Esophagus (tissue), 2 donors: ENCODE measurements around the gene FAM153A. TPM values are rescaled to one million over a fixed set of nuclear protein-coding genes. Genes with fewer than 3 reads are reported as not detected.
"Not testable (repeated sequence)": the region's sequence is repeated elsewhere in the genome, so short reads cannot be mapped to it uniquely, and the experiment has no call there.

ENCODE experiments used
- H3K27ac ChIP-seq, 2 donors: one replicate each; pipeline ENCODE4 v1.5.1; 2013; ENCODE audit warnings: low read depth in 2 of 2, mild to moderate bottlenecking in 2 of 2, inconsistent platforms in 1 of 2, low read length in 1 of 2, moderate library complexity in 1 of 2
- H3K27me3 ChIP-seq, 2 donors: one replicate each; pipeline ENCODE4 v1.6.1; 2013; ENCODE audit warnings: low read length in 2 of 2, control low read depth in 1 of 2, mild to moderate bottlenecking in 1 of 2; ENCODE audit not compliant: insufficient read depth in 2 of 2, control insufficient read depth in 1 of 2
- H3K36me3 ChIP-seq, 2 donors: one replicate each; pipeline ENCODE4 v1.6.1; 2013; ENCODE audit warnings: low read length in 1 of 2; ENCODE audit not compliant: control insufficient read depth in 2 of 2, insufficient read depth in 2 of 2
- H3K4me1 ChIP-seq, 2 donors: one replicate each; pipeline ENCODE4 v1.6.1; 2013; ENCODE audit warnings: low read length in 1 of 2; ENCODE audit not compliant: control insufficient read depth in 2 of 2, insufficient read depth in 2 of 2
- H3K4me3 ChIP-seq, 2 donors: one replicate each; pipeline ENCODE4 v1.5.1; 2013; ENCODE audit warnings: low read length in 2 of 2, mild to moderate bottlenecking in 2 of 2, low read depth in 1 of 2, moderate library complexity in 1 of 2
- H3K9me3 ChIP-seq, 2 donors: one replicate each; pipeline ENCODE4 v1.6.1; 2013; ENCODE audit warnings: mild to moderate bottlenecking in 2 of 2, low read depth in 1 of 2, low read length in 1 of 2, moderate library complexity in 1 of 2; ENCODE audit not compliant: control insufficient read depth in 2 of 2, insufficient read depth in 1 of 2
- WGBS, 2 donors: extraction: QIAGEN DNeasy Blood & Tissue Kit; methylation state at CpG; one replicate each; pipeline ENCODE4 v1.1.7; 2013; 5-methylcytosine and 5-hydroxymethylcytosine counted together
- polyA plus RNA-seq, 2 donors: library from polyadenylated mRNA; stranded (reverse); fragments of 200-250 nt; gene quantifications; one replicate each; pipeline ENCODE4 v1.2.3, GENCODE V29; 2013
- donor health status: healthy with polysubstance abuse.
- donor health status: Bipolar disorder and iron deficiency.

The FAM153A gene
- polyA plus RNA-seq, 2 donors, result 0.29 to 3.1 TPM

DNA sequence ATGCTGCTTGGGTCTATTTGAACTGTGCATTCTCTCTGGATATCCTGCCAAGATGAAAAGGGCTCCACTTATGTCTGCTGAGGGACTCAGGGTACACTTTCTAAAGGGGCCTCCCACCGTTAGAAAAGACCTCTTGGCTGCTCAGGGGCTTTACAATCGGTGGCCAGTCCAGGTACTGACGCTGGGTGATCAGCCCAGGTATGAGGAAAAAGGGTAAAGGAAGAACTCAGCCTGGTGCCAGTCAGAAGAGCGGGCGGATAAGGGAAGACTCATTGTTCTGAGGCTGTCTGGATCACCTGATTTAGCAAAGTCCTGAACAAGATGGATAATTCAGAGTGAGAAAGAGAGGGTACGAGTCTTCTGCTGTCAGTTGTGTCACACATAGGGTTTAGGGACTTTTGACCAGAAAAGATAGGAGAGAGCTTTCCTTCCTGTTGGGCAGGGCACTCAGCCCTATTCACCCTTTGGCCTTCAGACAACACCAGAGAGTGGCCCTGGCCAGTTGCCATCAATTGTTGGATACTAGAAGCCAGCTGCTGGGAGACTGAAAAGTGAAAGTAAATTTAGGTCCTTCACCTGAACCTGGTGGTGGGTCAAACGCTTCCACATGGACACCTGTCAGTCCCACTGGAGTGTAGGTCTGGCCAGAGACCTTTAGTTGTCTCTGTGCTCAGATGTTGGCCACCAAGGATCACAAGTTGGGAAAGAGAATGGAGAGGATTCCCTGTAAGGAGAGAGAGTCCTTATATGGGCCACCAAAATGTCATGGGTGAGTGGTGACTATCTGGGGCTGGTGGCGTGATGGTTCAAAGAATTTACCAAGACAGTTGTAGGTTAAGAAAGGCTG is 88.8 kb downstream of the FAM153A start:
- H3K4me1 ChIP-seq, H3K36me3 ChIP-seq, H3K27ac ChIP-seq, H3K9me3 ChIP-seq, H3K4me3 ChIP-seq, H3K27me3 ChIP-seq: not testable (repeated sequence)
- 74 to 80% methylated on average over 6 of the region's 8 CpGs for WGBS, 2 donors

DNA sequence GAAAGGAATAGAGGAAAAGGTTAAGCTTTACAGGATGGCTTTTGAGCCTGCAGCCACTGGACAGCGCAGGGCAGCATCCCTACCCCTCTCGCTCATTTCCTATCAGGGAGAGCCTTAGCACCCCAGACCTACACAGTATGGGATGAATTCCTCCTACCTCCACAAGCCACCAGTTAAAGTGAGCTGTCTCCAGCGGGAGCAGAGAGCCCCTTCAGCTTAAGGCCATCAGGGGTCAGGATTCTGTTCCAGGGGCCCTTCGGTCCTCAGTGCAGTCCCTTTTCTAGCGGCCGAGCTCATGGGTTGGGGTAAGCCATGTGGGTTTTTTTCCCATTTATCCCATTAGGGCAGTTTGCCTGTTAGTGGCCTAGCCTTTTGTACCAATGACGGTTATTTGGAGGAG is 89.7 kb downstream of the FAM153A start:
- H3K27ac ChIP-seq, H3K4me1 ChIP-seq, H3K27me3 ChIP-seq, H3K4me3 ChIP-seq, H3K9me3 ChIP-seq, H3K36me3 ChIP-seq: not testable (repeated sequence)
- 62 to 67% methylated on average over 3 of the region's 7 CpGs for WGBS, 2 donors

DNA sequence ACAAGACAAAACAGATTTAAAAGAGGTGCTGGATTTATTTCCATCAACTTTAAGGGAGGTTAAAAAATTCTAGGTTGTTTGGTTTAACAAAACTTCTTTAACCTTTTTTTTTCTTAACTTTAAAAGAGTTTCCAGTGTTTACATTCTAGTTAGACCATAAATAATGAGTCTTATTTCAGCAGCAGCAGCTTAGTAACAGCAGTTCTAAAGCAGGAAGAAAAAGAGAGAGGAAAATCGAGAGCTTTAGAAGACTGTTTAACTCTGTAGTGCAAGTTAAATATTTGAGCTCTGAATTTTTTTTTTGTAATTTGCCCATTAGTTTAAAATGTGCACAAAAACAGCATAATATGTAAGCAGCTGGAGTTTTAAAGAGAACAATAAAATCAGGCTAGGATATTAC is 90.2 kb downstream of the FAM153A start:
- not testable (repeated sequence) for H3K4me1 ChIP-seq, H3K9me3 ChIP-seq, H3K36me3 ChIP-seq, H3K27me3 ChIP-seq, H3K27ac ChIP-seq, H3K4me3 ChIP-seq
- WGBS, 2 donors, result 15 to 17% methylated on average over 1 of the region's 1 CpG

DNA sequence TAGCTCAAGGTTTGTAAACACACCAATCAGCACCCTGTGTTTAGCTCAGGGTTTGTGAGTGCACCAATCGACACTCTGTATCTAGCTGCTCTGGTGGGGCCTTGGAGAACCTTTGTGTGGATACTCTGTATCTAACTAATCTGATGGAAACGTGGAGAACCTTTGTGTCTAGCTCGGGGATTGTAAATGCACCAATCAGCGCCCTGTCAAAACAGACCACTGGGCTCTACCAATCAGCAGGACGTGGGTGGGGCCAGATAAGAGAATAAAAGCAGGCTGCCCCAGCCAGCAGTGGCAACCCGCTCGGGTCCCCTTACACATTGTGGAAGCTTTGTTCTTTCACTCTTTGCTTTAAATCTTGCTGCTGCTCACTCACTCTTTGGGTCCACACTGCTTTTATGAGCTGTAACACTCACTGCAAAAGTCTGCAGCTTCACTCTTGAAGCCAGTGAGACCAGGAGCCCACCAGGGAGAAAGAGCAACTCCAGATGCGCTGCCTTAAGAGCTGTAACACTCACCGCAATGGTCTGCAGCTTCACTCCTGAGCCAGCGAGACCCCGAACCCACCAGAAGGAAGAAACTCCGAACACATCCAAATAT is 93.6 kb downstream of the FAM153A start:
- not testable (repeated sequence) for H3K9me3 ChIP-seq, H3K4me3 ChIP-seq, H3K4me1 ChIP-seq, H3K27ac ChIP-seq, H3K36me3 ChIP-seq, H3K27me3 ChIP-seq
- WGBS, 2 donors, result 90 to 91% methylated on average over 10 to 12 of the region's 12 CpGs

DNA sequence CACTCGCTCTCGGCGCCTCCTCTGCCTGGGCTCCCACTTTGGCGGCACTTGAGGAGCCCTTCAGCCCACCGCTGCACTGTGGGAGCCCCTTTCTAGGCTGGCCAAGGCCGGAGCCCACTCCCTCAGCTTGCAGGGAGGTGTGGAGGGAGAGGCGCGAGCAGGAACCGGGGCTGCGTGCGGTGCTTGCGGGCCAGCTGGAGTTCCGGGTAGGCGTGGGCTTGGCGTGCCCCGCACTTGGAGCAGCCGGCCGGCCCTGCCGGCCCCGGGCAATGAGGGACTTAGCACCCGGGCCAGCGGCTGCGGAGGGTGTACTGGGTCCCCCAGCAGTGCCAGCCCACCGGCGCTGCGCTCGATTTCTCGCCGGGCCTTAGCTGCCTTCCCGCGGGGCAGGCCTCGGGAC is 94.6 kb downstream of the FAM153A start:
- not testable (repeated sequence) for H3K36me3 ChIP-seq, H3K4me3 ChIP-seq, H3K27ac ChIP-seq, H3K27me3 ChIP-seq, H3K4me1 ChIP-seq, H3K9me3 ChIP-seq
- WGBS, 2 donors, result 96 to 100% methylated on average over 6 to 20 of the region's 32 CpGs

DNA sequence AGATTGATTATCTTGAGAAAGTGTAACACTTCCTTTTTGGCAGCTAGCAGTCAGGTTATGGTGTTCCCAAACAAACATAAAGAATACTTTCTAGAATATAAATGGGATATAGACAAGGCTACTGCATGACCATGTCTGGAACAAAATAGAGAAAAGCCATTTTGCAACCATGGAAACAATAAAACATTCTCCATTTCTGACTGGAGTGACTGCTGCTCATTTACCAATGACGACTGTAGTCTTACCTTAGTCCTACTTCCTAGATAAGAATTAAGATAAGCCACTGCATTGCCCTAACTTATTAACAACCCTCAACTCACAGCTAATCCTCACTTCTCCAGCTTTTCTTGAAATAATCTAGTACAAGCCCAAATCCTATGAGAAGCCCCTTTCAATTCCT is 100.8 kb downstream of the FAM153A start:
- WGBS, 2 donors, result 45 to 57% methylated on average over 1 of the region's 1 CpG
- H3K27ac ChIP-seq, H3K4me3 ChIP-seq, H3K9me3 ChIP-seq, H3K36me3 ChIP-seq, H3K27me3 ChIP-seq, H3K4me1 ChIP-seq: not testable (repeated sequence)

Other genes starting within 250 kb of the FAM153A start
- 100 to 1,000 TPM in 1 of 2 donors, 10 to 100 TPM in 1; 42.2 to 141 TPM for gene FAM193B, start 228.3 kb downstream of the FAM153A start, polyA plus RNA-seq
- 100 to 1,000 TPM in 1 of 2 donors, 10 to 100 TPM in 1; 72.8 to 146 TPM for gene TMED9, start 190.7 kb downstream of the FAM153A start, polyA plus RNA-seq
- gene B4GALT7, start 182.8 kb downstream of the FAM153A start, polyA plus RNA-seq, result 10 to 100 TPM; 12.7 to 16.7 TPM
- gene PROP1, start 213.3 kb upstream of the FAM153A start, polyA plus RNA-seq, result not detected